Heart left ventricle (tissue), 16 donors: ENCODE data around the gene S1PR5. TPM values are rescaled to one million over a fixed set of nuclear protein-coding genes. Genes with fewer than 3 reads are reported as not detected.

Experiments
- ATAC-seq, 4 donors: fragments of 200-7000 bp; cut with Tn5 transposase; one replicate each; pipeline ENCODE4 v1.9.1; 2020 to 2022; ENCODE audit warnings: moderate library complexity in 4 of 4, mild to moderate bottlenecking in 3 of 4, moderate number of reproducible peaks in 1 of 4
- DNase-seq, 5 donors: peaks; one replicate each; pipeline ENCODE4 v3.0.0-alpha.2; 2020
- H3K27ac ChIP-seq, 12 donors: fragments of 200-600 bp; sonication (generic) in 4 of 12; one replicate each; pipeline versions ENCODE4 v1.5.0 to v1.8.0; 2016 to 2022; ENCODE audit warnings: mild to moderate bottlenecking in 2 of 12
- H3K27me3 ChIP-seq, 9 donors: fragments of 200-600 bp; sonication (generic) in 2 of 9; one replicate each; pipeline versions ENCODE4 v1.5.1 to v1.8.0; 2016 to 2022; ENCODE audit warnings: mild to moderate bottlenecking in 3 of 9
- H3K36me3 ChIP-seq, 9 donors: fragments of 200-600 bp; sonication (generic) in 2 of 9; one replicate each; pipeline versions ENCODE4 v1.5.0 to v1.8.0; 2018 to 2022; ENCODE audit warnings: mild to moderate bottlenecking in 2 of 9
- H3K4me1 ChIP-seq, 12 donors: fragments of 200-600 bp; sonication (generic) in 4 of 12; one replicate each; pipeline versions ENCODE4 v1.5.0 to v1.8.0; 2016 to 2022; ENCODE audit warnings: mild to moderate bottlenecking in 3 of 12
- H3K4me3 ChIP-seq, 12 donors: fragments of 200-600 bp; sonication (generic) in 4 of 12; one replicate each; pipeline versions ENCODE4 v1.5.0 to v1.8.0; 2017 to 2022; ENCODE audit warnings: mild to moderate bottlenecking in 9 of 12, moderate library complexity in 4 of 12
- H3K9me3 ChIP-seq, 12 donors: fragments of 200-600 bp; sonication (generic) in 4 of 12; one replicate each; pipeline versions ENCODE4 v1.5.0 to v1.8.0; 2016 to 2022; ENCODE audit warnings: mild to moderate bottlenecking in 1 of 12
- POLR2A ChIP-seq, 2 donors: fragments of 450-650 bp; IDR thresholded peaks; one replicate each; pipeline ENCODE4 v1.6.1; 2017; ENCODE audit warnings: antibody characterized with exemption in 2 of 2, mild to moderate bottlenecking in 2 of 2, moderate library complexity in 2 of 2
- WGBS, 4 donors: extraction: QIAGEN DNeasy Blood & Tissue Kit in 2 of 4; methylation state at CpG; one replicate each; pipeline versions ENCODE4 v1.1.5 to v1.1.7; 2013 to 2018; 5-methylcytosine and 5-hydroxymethylcytosine counted together
- intact Hi-C, 10 donors: fragments of 100-400 bp; cut with DNase I; formaldehyde crosslinking; loops; one replicate each; pipeline versions ENCODE4 v1.11.1 to v1.14.2; 2022
- microRNA counts, 2 donors: library from miRNA; unstranded; fragments of <30 nt; microRNA quantifications; one replicate each; lab custom pipeline; 2016
- microRNA-seq, 4 donors: library from miRNA; unstranded; fragments of <30 nt; microRNA quantifications; one replicate each; pipeline versions ENCODE4 to v1.2.0, GENCODE V29; 2017 to 2020
- polyA plus RNA-seq, 2 donors: library from polyadenylated mRNA; stranded (reverse); fragments of 200-250 nt; gene quantifications; one replicate each; pipeline ENCODE4 v1.2.3, GENCODE V29; 2013
- total RNA-seq, 9 donors: library from RNA; depleted of rRNA in 2 of 9; stranded (reverse); fragments of >200 nt in 2 of 9; fragmentation: NEBNext Ultra II Directional in 3 of 9; extraction: Animal tissue kit (Norgen Biotek cat#: 25700) in 3 of 9; gene quantifications; one replicate each; pipeline versions ENCODE4 v1.1.0 to v1.2.4, GENCODE V29; 2016 to 2023
- TF ChIP-seq, protein P1 (sequence below), 12 donors: fragments of 200-600 bp; sonication (generic) in 4 of 12; IDR thresholded peaks; one replicate each; pipeline versions ENCODE4 v1.5.0 to v1.8.0; 2018 to 2022; ENCODE audit warnings: antibody characterized with exemption in 12 of 12, mild to moderate bottlenecking in 5 of 12
- donor health status: ischemic (EF 13 %, LVEDD 7.1; RV severe dilation, severe dysfunction).
- donor health status: healthy with polysubstance abuse.
- donor health status: DM: no; HTN: yes; CAD: no.
- donor health status: DM: no; HTN: no; CAD: no.
- donor health status: ischemic (EF 25% LVEDD 6.9; RV normal size, moderate dysfunction).
- donor health status: ischemic (EF 25% LVEDD 5.7; RV mildly dilated, moderate dysfunction).
- donor health status: healthy.
- donor health status: DM: yes; HTN: yes; CAD: no.
- donor health status: ischemic (EF 35%, LVEDD 5.7; RV mildly dilated, moderate dysfunction).
- donor health status: nonischemic (EF 11% LVEDD 7.7; RV severe dilation, severe dysfunction).
- donor health status: DM: yes; HTN: yes; CAD: no.
- donor health status: PGD.
- donor health status: ischemic (EF 29% LVEDD 5.4; RV normal size, mild dysfunction).
- donor health status: nonischemic (EF 23%, LVEDD 6.1; RV moderate dilation, normal function).

Gene S1PR5
- total and polyA plus RNA-seq, 11 donors = 0.10 to 1.7 (median 0.29) TPM; not detected in 4

DNA sequence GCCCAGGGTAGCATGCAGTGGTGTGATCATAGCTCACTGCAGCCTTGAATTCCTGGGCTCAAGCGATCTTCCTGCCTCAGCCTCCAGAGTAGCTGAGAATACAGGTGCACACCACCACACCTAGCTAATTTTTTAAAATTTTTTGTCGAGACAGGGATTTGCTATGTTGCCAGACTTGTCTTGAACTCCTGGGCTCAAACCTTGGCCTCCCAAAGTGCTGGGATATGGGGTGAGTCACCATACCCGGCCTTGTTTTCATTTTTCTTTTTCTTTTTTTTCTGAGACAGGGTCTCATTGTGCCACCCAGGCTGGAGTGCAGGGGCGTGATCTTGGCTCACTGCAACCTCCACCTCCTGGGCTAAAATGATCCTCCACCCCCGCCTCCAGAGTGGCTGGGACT is 52.8 kb downstream of the S1PR5 start:
- ATAC-seq (no peak), DNase-seq (no peak)
- Histone ChIP-seq H3K4me1 (peaks cover 0 to 9% (median 5%) of the 10 kb centered on the region in 12 donors), H3K27ac (no peak overlapping the region), H3K27me3 (no peaks in the 10 kb centered on the region), H3K9me3 (no peaks in the 10 kb centered on the region), H3K36me3 (peaks cover 0 to 54% (median 27%) of the 10 kb centered on the region in 9 donors), H3K4me3 (no peak overlapping the region)
- intact Hi-C loops = no loop called here
- WGBS, 4 donors = 89 to 95% (median 93%) methylated on average over 5 of the region's 5 CpGs
- TF ChIP-seq, protein P1, sequence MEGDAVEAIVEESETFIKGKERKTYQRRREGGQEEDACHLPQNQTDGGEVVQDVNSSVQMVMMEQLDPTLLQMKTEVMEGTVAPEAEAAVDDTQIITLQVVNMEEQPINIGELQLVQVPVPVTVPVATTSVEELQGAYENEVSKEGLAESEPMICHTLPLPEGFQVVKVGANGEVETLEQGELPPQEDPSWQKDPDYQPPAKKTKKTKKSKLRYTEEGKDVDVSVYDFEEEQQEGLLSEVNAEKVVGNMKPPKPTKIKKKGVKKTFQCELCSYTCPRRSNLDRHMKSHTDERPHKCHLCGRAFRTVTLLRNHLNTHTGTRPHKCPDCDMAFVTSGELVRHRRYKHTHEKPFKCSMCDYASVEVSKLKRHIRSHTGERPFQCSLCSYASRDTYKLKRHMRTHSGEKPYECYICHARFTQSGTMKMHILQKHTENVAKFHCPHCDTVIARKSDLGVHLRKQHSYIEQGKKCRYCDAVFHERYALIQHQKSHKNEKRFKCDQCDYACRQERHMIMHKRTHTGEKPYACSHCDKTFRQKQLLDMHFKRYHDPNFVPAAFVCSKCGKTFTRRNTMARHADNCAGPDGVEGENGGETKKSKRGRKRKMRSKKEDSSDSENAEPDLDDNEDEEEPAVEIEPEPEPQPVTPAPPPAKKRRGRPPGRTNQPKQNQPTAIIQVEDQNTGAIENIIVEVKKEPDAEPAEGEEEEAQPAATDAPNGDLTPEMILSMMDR (IDR thresholded peaks at IDR 0.05) = no peak
- TF ChIP-seq POLR2A (IDR thresholded peaks at IDR 0.05) = no peak

MicroRNAs within 50 kb of the gene (microRNA counts, 767-probe panel; counts per million panel counts)
- microRNA hsa-miR-1238 (lab: Ali Mortazavi, UCI) = 1,120 to 1,798 counts per million in 2 donors

Small RNA genes lying within 50 kb of the gene (microRNA-seq; reads per million reads assigned to microRNA genes)
- 0 to 0.62 (median 0.13) reads per million in 4 donors for gene MIR1238

Other genes starting within 250 kb of the S1PR5 start
- 10 to 100 TPM in 5 of 9 donors, 1 to 10 TPM in 4; 6.0 to 87.6 (median 10.9) TPM for gene ICAM1, start 246.3 kb downstream of the S1PR5 start, total RNA-seq
- gene ICAM1, start 246.3 kb downstream of the S1PR5 start, polyA plus RNA-seq = 1 to 10 TPM; 6.1 to 9.7 TPM
- 1 to 10 TPM in 2 of 9 donors, under 1 TPM in 4, not detected in 3; 0.21 to 1.2 (median 0.67) TPM for gene ICAM4, start 230.5 kb downstream of the S1PR5 start, total RNA-seq
- under 1 TPM; 0.33 to 0.57 TPM for gene ICAM4, start 230.5 kb downstream of the S1PR5 start, polyA plus RNA-seq
- gene ICAM5, start 227.5 kb downstream of the S1PR5 start, total RNA-seq = under 1 TPM in 7 of 9 donors, not detected in 2; 0.19 to 0.98 (median 0.34) TPM
- gene ICAM5, start 227.5 kb downstream of the S1PR5 start, polyA plus RNA-seq = under 1 TPM; 0.11 to 0.35 TPM
- 1 to 10 TPM in 4 of 9 donors, under 1 TPM in 5; 0.16 to 2.2 (median 0.83) TPM for gene ZGLP1, start 207.6 kb downstream of the S1PR5 start, total RNA-seq
- 1 to 10 TPM; 1.1 TPM for gene ZGLP1, start 207.6 kb downstream of the S1PR5 start, polyA plus RNA-seq
- gene FDX2, start 201.4 kb downstream of the S1PR5 start, total RNA-seq = 10 to 100 TPM; 12.8 to 22.0 (median 16.6) TPM
- gene FDX2, start 201.4 kb downstream of the S1PR5 start, polyA plus RNA-seq = 10 to 100 TPM; 32.7 to 37.3 TPM
- gene RAVER1, start 183.9 kb downstream of the S1PR5 start, total RNA-seq = 10 to 100 TPM; 11.5 to 22.5 (median 14.0) TPM
- gene RAVER1, start 183.9 kb downstream of the S1PR5 start, polyA plus RNA-seq = 10 to 100 TPM in 1 of 2 donors, 1 to 10 TPM in 1; 5.9 to 17.2 TPM
- gene ICAM3, start 177.8 kb downstream of the S1PR5 start, total RNA-seq = 10 to 100 TPM in 8 of 9 donors, 1 to 10 TPM in 1; 5.6 to 24.9 (median 18.3) TPM
- gene ICAM3, start 177.8 kb downstream of the S1PR5 start, polyA plus RNA-seq = 10 to 100 TPM in 1 of 2 donors, 1 to 10 TPM in 1; 8.6 to 15.5 TPM
- gene TYK2, start 136.9 kb downstream of the S1PR5 start, total RNA-seq = 10 to 100 TPM; 37.7 to 86.3 (median 55.3) TPM
- gene TYK2, start 136.9 kb downstream of the S1PR5 start, polyA plus RNA-seq = 100 to 1,000 TPM in 1 of 2 donors, 10 to 100 TPM in 1; 71.7 to 100 TPM
- 100 to 1,000 TPM; 108 to 189 (median 138) TPM for gene CDC37, start 113.9 kb downstream of the S1PR5 start, total RNA-seq
- 100 to 1,000 TPM; 199 to 282 TPM for gene CDC37, start 113.9 kb downstream of the S1PR5 start, polyA plus RNA-seq
- gene PDE4A, start 96.9 kb downstream of the S1PR5 start, total RNA-seq = 10 to 100 TPM in 8 of 9 donors, 1 to 10 TPM in 1; 9.3 to 33.3 (median 17.3) TPM
- gene PDE4A, start 96.9 kb downstream of the S1PR5 start, polyA plus RNA-seq = 10 to 100 TPM in 1 of 2 donors, 1 to 10 TPM in 1; 5.2 to 11.2 TPM
- gene KEAP1, start 14.1 kb downstream of the S1PR5 start, total RNA-seq = 10 to 100 TPM; 52.8 to 94.2 (median 65.4) TPM
- gene KEAP1, start 14.1 kb downstream of the S1PR5 start, polyA plus RNA-seq = 10 to 100 TPM; 68.3 to 71.3 TPM
- gene ATG4D, start 26.5 kb upstream of the S1PR5 start, total RNA-seq = 10 to 100 TPM; 47.3 to 76.1 (median 55.3) TPM
- 10 to 100 TPM; 55.9 to 83.5 TPM for gene ATG4D, start 26.5 kb upstream of the S1PR5 start, polyA plus RNA-seq
- gene KRI1, start 48.6 kb upstream of the S1PR5 start, total RNA-seq = 10 to 100 TPM in 6 of 9 donors, 1 to 10 TPM in 3; 6.7 to 13.0 (median 10.4) TPM
- 10 to 100 TPM in 1 of 2 donors, 1 to 10 TPM in 1; 9.8 to 15.0 TPM for gene KRI1, start 48.6 kb upstream of the S1PR5 start, polyA plus RNA-seq
- gene CDKN2D, start 51.5 kb upstream of the S1PR5 start, total RNA-seq = 10 to 100 TPM in 6 of 9 donors, 1 to 10 TPM in 3; 6.8 to 19.9 (median 11.8) TPM
- 10 to 100 TPM; 11.1 to 28.0 TPM for gene CDKN2D, start 51.5 kb upstream of the S1PR5 start, polyA plus RNA-seq
- 1 to 10 TPM in 1 of 9 donors, not detected in 8; 3.6 TPM for gene AP1M2, start 69.9 kb upstream of the S1PR5 start, total RNA-seq
- not detected for gene AP1M2, start 69.9 kb upstream of the S1PR5 start, polyA plus RNA-seq
- 100 to 1,000 TPM in 2 of 9 donors, 10 to 100 TPM in 7; 63.8 to 130 (median 91.9) TPM for gene SLC44A2, start 108.1 kb upstream of the S1PR5 start, total RNA-seq
- gene SLC44A2, start 108.1 kb upstream of the S1PR5 start, polyA plus RNA-seq = 10 to 100 TPM; 43.1 to 66.3 TPM
- gene ILF3, start 136.9 kb upstream of the S1PR5 start, total RNA-seq = 100 to 1,000 TPM in 7 of 9 donors, 10 to 100 TPM in 2; 45.7 to 140 (median 118) TPM
- 10 to 100 TPM; 62.1 to 94.4 TPM for gene ILF3, start 136.9 kb upstream of the S1PR5 start, polyA plus RNA-seq
- 10 to 100 TPM; 16.6 to 31.8 (median 25.7) TPM for gene QTRT1, start 184.0 kb upstream of the S1PR5 start, total RNA-seq
- 10 to 100 TPM; 32.1 to 46.6 TPM for gene QTRT1, start 184.0 kb upstream of the S1PR5 start, polyA plus RNA-seq
- 100 to 1,000 TPM in 8 of 9 donors, 10 to 100 TPM in 1; 98.9 to 204 (median 137) TPM for gene DNM2, start 200.6 kb upstream of the S1PR5 start, total RNA-seq
- gene DNM2, start 200.6 kb upstream of the S1PR5 start, polyA plus RNA-seq = 100 to 1,000 TPM in 1 of 2 donors, 10 to 100 TPM in 1; 98.9 to 118 TPM